LoVo (cell line): ENCODE results near the gene LLGL2.
"Not testable (repeated sequence)": the region's sequence is repeated elsewhere in the genome, so short reads cannot be mapped to it uniquely, and the experiment has no call there.

Experiments
- DNase-seq: peaks from one replicate; pipeline ENCODE4 v3.0.0-alpha.2; 2016; ENCODE audit warnings: low spot score

LLGL2 gene

GRCh38 chr17:75524970-75525805, at the start of gene LLGL2:
LLGL2 (plus strand) TSS chr17:75525697; CDS start chr17:75543427, 17,730 bp downstream.
- DNase-seq: peak; percentile 92

GRCh38 chr17:75475851-75476250, 49.6 kb upstream of the LLGL2 start:
- DNase-seq: no peak

- DNase-seq: no peak
These were observed 49.2 kb upstream of the LLGL2 start for GRCh38 chr17:75476271-75476671.

- DNase-seq: no peak
These were observed 48.6 kb upstream of the LLGL2 start for GRCh38 chr17:75476752-75477489.

GRCh38 chr17:75477490-75477862, 48.0 kb upstream of the LLGL2 start:
- not testable (repeated sequence) for DNase-seq

- no peak for DNase-seq
These were observed 47.0 kb upstream of the LLGL2 start for GRCh38 chr17:75478508-75478907.

- no peak for DNase-seq
These were observed 45.2 kb upstream of the LLGL2 start for GRCh38 chr17:75480281-75480680.

GRCh38 chr17:75481194-75482068, 44.1 kb upstream of the LLGL2 start:
- no peak for DNase-seq

- DNase-seq: no peak
These were observed 43.2 kb upstream of the LLGL2 start for GRCh38 chr17:75482098-75482942.

- DNase-seq: no peak
These were observed 39.8 kb upstream of the LLGL2 start for GRCh38 chr17:75485688-75486087.

GRCh38 chr17:75486151-75486550, 39.3 kb upstream of the LLGL2 start:
- no peak for DNase-seq

- DNase-seq: no peak
These were observed 38.5 kb upstream of the LLGL2 start for GRCh38 chr17:75486951-75487350.

GRCh38 chr17:75487351-75488070, 38.0 kb upstream of the LLGL2 start:
- no peak for DNase-seq

GRCh38 chr17:75488693-75489510, 36.6 kb upstream of the LLGL2 start:
- no peak for DNase-seq

GRCh38 chr17:75489511-75489955, 36.0 kb upstream of the LLGL2 start:
- DNase-seq: no peak

GRCh38 chr17:75490173-75490743, 35.2 kb upstream of the LLGL2 start:
- no peak for DNase-seq

- no peak for DNase-seq
These were observed 34.4 kb upstream of the LLGL2 start for GRCh38 chr17:75490953-75491649.

- DNase-seq: no peak
These were observed 33.8 kb upstream of the LLGL2 start for GRCh38 chr17:75491680-75492079.
